HG03108 (cell line): ENCODE results near the gene NEUROG3.

Source experiments
- ATAC-seq: cut with Tn5 transposase; IDR thresholded peaks from one replicate; pipeline ENCODE4 v1.9.1; 2021; ENCODE audit warnings: moderate library complexity; ENCODE audit not compliant: unreplicated experiment

The NEUROG3 gene, protein sequence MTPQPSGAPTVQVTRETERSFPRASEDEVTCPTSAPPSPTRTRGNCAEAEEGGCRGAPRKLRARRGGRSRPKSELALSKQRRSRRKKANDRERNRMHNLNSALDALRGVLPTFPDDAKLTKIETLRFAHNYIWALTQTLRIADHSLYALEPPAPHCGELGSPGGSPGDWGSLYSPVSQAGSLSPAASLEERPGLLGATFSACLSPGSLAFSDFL

DNA sequence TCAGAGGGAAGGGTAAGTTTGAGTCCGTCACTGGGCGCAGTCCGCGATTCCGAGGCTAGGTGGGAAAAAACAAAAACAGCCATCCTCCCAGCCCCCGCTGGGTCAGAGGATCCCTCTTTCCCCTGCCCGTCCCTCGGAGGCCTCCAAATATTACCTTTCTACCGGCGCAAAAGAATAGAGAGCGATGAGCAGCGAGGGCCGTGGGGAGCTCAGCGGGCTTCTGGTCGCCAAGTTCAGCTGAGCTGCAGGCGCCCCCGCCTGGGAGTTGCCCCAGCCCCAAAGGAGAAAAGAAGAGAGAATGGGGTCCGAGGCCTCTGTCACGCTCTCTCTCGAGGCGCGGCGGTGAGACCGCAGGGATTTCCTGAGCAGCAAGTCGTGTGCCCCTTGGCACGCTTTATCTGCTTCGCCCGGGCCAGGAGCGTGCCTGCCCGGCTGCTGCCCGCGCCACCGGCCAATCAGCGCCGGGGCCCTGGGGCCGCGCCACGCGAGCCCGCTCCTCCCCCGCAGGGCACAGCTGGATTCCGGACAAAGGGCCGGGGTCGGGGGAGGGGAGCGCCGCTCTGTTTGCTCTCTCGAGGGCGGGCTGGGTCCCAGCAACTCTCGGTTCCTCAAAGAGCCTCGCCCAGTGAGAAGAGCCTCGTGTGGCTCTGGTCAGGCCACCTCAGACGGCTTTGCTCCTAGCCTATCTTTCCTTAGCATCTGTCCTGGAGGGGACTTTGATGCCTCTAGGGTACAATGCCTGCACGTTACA is at the start of gene NEUROG3:
Gene NEUROG3, minus strand, starts transcription at position 367 of the 751 bp plus-strand sequence. CDS start 379 bp downstream, outside the sequence.
- ATAC-seq, result peak; percentile 70

GRCh38 chr10:69620625-69621024 is 47.4 kb upstream of the NEUROG3 start:
- ATAC-seq, result no peak

GRCh38 chr10:69619626-69620025 is 46.4 kb upstream of the NEUROG3 start:
- no peak for ATAC-seq

GRCh38 chr10:69618746-69619145 is 45.5 kb upstream of the NEUROG3 start:
- no peak for ATAC-seq

DNA sequence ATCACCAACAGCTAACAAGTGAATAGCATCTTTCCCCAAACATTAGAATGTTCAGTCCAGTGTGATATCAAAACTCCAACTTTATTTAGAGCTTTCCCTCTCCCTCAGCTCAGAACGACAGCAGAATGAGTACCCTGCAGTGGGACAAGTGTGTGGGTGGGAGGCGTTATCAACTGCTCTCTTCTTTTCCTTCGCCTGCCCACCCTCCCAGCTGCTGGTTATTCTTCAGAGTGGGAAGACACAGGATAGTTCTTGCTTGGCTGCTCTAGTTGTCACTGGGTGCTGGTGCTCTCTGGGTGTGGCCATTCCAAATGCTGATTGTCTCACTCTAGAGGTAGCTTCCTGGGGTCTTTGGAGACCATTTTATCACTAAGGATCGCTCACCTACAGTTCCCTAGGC is 43.1 kb upstream of the NEUROG3 start:
- ATAC-seq, result no peak

DNA sequence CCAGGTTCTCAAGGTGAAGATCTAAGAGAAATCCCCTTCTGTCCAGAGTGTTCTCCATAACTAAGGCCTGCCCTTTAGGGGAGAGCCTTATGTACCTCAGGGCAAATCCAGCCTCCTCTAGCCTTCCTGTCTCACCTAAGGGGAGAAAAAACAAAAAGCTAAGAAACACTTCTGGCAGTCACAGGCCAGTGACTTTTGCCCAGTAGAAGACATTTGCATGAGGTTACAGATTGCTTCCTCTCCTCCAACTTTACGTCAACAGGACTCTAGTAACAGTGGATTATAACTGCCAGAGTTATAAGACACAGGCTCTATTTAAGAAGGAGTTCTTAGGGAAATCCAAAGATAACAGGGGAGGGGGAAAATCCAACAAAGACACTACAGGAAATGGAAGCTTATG is 40.9 kb upstream of the NEUROG3 start:
- ATAC-seq, result no peak

DNA sequence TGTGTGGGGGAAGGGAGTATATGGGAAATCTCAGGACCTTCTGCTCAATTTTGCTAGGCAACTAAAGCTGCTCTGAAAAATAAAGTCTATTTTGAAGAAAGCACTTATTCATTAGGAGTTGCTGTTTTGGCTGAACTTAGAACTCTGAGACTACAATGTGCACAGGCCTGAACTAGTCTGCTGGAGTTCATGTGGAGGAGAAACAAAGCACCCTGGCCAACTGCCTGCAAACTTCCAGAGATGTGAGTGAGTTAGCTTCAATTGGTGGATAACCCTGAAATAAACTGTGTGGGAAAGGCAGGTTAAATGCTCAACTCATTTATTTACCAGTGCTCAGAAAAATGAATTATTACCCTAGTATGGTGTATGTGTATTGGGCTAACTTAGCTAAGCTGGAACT is 39.5 kb upstream of the NEUROG3 start:
- no peak for ATAC-seq

GRCh38 chr10:69609077-69609476 is 35.9 kb upstream of the NEUROG3 start:
- ATAC-seq, result no peak

DNA sequence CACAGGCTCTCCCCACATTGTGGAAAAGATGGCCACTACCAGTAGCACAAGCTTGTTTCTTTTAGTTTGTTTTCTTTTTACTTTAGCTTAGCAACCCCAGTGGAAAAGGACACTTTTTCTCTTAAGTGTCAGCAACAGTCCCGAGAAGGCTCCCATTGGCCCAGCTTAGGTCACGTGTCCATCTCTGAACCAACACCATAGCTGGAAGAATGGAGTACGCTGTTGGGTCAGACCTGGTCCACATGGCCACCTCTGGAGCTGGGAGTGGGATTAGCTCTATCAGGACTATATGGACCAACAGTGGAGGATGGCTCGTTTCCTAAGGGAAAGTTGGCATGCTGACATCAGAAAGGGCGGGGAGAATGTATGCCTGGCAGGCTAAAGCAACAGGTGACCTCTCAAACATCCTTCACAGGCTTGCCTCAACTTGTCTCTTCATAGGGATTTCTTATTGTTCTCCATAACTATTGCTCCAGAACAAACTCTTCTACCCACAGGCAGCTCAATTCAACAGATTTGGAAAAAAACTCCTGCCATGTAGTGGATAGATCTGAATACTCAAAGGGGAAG is 27.6 kb upstream of the NEUROG3 start:
- no peak for ATAC-seq

GRCh38 chr10:69588358-69588757 is 15.1 kb upstream of the NEUROG3 start:
- ATAC-seq, result no peak

DNA sequence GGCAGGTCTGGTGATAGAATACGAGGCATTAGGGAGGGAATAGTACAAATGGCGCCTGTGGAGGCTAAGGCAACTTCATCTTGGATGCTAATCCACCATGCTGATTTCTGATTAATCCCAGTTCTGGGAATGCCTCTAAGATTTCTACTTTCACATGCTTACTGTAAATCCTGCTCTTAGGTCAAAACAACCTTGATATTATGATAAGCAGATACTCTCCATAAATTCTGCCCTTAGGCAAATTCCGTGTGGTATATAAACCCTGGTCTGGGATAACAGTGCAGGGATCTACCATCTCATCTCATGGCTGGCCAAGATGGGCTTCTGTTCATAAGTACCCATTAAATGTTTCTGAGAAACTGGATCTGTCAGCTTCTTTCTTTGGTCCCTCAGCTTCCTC is 11.4 kb upstream of the NEUROG3 start:
- no peak for ATAC-seq

GRCh38 chr10:69583106-69583505 is 9.9 kb upstream of the NEUROG3 start:
- no peak for ATAC-seq

DNA sequence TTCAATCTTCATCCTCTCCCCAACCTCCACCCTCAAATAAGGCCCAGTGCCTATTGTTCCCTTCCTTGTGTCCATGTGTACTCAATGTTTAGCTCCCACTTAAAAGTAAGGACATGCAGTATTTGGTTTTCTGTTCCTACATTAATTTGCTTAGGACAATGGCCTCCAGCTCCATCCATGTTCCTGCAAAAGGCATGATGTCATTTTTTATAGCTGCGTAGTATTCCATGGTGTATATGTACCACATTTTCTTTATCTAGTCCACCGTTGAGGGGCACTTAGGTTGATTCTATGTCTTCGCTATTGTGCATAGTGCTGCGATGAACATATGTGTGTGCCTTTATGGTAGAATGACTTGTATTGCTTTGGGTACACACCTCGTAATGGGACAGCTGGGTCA is 7.2 kb upstream of the NEUROG3 start:
- no peak for ATAC-seq

- no peak for ATAC-seq
Observed at GRCh38 chr10:69579464-69580060, 6.3 kb upstream of the NEUROG3 start.

- ATAC-seq, result no peak
Observed at GRCh38 chr10:69578508-69578991, 5.3 kb upstream of the NEUROG3 start.

DNA sequence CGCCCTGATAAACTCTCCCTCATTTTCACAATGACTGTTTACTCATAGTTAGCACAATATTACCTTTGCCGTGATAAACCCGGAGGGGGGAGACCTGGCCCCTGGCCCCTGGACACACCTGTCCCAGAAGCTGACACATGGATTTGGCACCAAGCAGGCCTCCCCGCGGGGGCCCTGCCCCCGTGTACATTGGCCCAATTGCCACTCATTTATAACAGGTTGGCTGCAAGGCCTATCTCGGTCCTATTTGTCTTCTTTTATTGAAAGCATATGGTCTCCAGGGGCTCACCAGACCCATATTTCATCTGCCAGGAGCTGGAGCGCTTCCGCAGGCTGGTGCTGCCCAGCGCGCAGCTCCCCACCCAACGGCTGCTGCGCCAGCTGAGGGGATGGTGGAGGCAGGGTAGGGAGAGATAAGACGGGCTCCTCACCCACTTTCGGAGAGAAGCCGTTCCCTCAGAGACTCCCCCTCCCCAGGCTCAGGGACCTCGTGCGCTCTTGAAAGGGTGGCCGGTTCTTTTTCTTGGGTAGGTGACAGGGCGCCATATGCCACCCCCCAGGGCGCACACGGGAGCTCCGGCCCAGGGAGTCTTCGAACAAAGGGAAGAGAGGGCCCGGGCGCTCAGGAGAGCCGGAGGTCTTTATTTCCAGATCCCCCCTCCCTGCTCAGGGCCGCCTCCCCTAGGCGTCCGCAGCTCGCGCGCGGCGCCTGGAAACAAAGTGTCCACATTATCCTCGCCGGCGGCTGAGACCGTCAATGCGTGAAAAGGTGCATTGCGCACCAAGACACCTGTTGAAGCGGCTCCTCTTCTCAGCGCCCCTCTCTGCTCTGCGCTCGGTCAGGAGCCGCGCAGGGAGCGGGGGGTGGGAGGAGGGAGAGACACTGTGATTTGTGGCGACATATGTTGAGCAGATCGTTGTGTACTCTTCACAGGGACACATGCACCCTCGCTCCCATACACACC is 4.3 kb upstream of the NEUROG3 start:
- no peak for ATAC-seq

DNA sequence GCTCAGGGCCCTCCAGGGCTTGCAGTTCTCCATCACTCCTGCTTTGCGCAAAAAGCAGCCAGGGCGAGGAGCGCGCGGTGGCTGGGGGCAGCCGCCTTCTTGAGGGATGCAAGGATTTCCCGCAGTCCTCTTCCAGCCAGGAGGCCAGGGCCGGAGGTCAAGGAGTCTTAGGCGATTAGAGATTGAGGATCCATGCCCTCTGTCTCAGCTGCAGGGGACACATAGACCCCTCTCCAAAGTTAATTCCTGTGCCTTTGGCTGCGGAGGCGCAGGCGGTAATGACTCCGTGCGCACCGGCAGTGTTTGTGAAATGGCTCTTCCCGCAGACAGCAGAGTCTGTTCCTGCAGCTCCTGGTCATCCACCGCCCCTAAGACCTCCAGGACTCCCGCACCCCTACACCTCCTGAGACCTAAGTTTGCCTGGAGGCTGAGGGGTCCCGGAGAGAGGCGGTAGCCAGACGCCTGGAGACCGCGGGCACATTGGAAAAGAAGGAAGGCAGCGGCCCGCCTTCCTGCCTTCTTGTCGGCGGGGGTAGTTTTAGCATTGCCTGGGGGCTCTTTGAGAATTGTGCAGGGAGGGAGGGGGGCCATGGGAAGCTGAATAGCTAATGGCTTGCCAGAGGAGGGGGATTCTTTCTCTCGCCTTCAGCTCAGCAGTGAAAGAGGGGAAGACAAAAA is 3.3 kb upstream of the NEUROG3 start:
- ATAC-seq, result no peak

DNA sequence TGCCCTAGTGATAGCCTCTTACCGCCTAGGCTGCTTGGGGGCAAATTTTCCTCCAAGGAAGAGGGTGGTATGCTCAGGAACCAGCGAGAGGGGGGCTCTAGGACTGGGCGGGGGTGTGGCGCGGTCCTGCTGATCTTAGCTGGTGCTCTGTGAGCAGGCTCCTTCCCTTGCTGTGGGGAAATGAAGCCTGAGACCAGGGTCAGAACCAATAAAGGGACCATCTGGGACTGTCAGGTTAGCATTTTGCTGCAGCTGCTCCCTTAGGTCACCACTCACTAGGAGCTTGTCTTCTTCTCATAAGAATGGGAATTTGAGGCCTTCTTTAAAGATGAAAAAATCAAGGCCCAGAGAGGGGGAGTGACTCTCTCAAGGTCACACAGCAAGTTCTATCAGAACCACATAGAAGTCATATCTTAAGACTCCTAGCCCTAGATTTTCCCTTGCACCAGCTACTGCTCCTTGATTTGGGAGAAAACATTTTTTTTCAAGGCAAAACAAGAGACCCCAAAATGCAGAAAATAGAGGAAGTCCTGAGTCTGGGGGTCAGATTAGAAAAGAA is 2.0 kb upstream of the NEUROG3 start:
- ATAC-seq, result no peak

DNA sequence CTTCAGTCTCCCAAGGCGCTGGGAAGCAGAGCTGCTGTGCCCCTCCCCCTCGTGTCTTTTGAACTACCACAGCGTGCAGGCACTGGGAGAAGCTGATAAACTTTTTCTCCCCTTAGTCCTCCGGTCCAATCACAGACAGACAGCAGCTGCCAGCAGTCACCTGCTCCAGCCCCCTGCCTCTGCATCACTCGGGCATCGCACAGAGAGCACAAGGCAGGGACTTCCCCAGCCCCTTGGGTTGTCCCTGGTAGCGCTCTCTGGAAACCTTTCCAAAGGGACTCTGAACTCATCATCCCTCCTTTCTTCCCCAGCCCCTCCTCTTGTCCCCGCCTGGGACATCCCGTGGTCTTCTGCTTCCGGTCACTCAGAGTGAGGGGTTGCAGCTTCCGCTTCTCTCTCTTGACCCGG is 1.4 kb upstream of the NEUROG3 start:
- no peak for ATAC-seq
